Lung microvascular endothelial cell (primary cell): Measurements from ENCODE around the gene TBATA. TPM values are rescaled to one million over a fixed set of nuclear protein-coding genes. Genes with fewer than 3 reads are reported as not detected.

ENCODE experiments used
- DNase-seq, 2 donors: peaks; one replicate each; pipeline versions ENCODE4 v3.0.0 to v3.0.0-alpha.2; 2010; ENCODE audit warnings: low read depth in 2 of 2
- total RNA-seq: library from RNA; depleted of rRNA; stranded (reverse); fragments of >200 nt; gene quantifications from 2 replicates; pipeline ENCODE4 v1.2.1, GENCODE V29; 2014

Gene TBATA
- total RNA-seq, 1 donor from 2014 or later, result not detected

GRCh38 chr10:70762441-70763175 lies 22.6 kb downstream of the TBATA start:
- DNase-seq, result no peak

- DNase-seq, result no peak
Observed at GRCh38 chr10:70761727-70762350, 23.3 kb downstream of the TBATA start.

- peak; percentile 7 to 9 for DNase-seq
Observed at GRCh38 chr10:70761031-70761601, 24.1 kb downstream of the TBATA start.

- no peak for DNase-seq
Observed at GRCh38 chr10:70760271-70760787, 24.8 kb downstream of the TBATA start.

- no peak for DNase-seq
Observed at GRCh38 chr10:70759781-70760180, 25.4 kb downstream of the TBATA start.

DNA sequence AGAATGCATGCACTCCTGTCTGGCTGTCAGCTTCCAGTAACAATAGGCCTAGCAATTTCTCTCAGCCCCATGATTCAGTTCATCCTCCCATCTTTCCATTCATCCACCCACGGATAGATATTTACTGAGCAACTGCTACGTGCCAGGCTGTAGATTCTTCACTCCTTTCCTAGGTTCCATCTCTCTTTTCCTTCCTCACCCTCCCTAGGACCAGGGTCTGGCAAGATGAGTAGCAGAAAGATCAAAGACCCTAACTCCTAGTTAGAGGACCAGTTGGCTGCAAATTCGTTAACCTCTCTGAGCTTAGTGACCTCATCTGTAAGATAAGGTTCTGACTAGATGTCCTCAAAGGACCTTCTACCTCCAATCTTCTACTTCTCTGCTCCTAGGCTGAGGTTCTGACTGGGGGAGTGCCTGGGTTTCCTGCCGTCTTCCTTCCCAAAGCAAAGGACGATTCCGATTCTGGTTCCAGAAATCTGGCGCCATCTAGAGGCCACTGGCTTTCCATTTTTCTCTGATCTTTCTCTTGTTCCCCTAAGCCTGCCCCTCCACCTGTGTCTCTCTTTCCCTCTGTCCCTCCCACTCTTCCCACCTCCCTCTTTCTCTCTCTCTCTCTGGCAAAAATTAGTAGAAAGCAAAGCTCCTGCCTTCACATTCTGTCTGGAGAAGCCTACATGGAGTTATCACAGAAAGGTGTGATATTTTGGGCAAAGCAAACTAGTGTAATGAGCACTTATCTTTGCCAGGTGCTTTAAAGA lies 26.2 kb downstream of the TBATA start:
- DNase-seq, result peak; percentile 64 to 71

- DNase-seq, result no peak
Observed at GRCh38 chr10:70757856-70758255, 27.3 kb downstream of the TBATA start.

DNA sequence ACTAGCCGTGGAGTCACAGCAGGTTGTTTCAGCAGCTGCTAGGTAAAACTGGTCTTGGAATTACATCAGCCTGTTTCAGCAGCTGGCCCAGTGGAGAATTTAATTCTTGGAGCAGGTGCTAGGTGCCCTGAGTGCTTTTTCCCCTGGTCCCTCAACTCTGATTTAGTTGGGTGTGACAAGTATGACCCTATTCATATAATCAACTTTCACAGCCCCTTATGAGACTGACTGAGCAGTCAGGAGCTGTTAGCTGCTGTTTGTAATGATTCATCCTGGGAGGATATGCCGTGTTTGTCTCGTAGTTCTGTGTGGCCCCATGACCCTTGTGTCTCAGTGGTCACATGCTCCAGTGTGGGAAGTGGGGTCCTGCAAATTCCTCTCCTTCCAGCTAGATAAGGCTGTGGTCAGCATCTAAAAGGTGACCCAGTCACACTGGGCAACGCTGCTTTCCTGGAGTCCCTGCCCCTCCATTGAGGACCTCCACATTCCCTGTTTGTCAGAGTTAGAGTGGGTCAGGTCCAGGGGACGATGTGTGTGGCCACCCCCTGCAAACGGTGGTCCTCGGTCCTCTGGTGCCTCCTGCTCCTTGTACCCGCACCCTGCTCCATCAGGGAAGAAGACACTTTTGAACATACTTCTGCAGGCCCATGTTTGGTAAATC lies 28.3 kb downstream of the TBATA start:
- DNase-seq, result peak; percentile 8 to 66

DNA sequence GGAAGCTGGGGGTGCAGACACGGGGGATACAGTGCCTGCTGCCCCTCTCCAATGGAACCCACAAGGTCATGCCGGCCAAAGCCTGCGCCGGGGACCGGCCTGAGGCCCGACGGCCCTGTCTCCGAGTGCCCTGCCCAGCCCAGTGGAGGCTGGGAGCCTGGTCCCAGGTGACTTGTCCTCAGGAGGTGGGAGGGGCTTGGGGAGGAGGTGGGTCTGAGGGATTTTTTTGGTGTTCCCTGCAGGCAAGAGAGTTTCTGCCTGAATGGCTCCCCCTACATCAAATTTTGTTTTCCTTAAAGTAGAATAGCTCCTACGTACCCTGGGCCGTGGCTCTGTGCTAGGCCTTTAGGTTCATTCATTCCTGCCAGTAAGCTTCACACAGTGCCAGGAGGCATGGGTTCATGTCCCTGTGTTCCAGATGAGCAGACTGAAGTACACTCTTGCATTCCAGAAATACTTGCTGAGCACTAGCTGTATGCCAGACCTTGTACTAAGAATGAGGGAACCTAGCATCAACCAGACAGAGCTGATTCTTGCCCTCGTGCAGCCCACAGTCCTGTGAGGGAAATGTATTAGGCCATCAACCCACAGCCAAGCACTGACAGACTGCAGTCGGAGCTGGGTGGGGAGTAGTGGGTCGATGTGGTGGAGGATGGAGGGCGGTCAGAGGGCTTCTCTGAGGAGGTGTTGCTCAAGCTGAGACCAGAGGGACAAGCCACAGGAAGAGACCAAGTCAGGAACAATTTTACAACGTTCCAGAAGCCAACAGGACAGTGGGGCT lies 31.1 kb downstream of the TBATA start:
- no peak for DNase-seq

GRCh38 chr10:70753026-70753663 lies 32.0 kb downstream of the TBATA start:
- DNase-seq, result no peak

GRCh38 chr10:70752571-70752970 lies 32.6 kb downstream of the TBATA start:
- no peak for DNase-seq

DNA sequence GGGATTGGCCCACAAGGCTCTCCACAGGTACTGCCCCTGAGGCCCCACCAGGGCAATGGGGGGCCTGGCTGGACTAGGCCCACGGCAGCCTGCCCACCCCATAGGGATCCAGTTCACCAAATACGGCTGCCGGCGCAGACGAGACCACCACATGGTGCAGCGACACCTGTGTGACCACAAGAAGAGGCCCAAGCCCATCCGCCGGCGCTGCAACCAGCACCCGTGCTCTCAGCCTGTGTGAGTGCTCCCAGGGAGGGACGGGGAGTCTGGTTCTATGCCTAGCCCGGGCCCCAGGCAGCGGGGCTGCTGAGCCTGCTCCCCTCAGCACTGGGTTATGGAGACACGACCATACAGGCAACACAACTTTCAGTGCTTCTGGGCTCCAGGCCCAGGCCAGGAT lies 33.2 kb downstream of the TBATA start:
- DNase-seq, result no peak

DNA sequence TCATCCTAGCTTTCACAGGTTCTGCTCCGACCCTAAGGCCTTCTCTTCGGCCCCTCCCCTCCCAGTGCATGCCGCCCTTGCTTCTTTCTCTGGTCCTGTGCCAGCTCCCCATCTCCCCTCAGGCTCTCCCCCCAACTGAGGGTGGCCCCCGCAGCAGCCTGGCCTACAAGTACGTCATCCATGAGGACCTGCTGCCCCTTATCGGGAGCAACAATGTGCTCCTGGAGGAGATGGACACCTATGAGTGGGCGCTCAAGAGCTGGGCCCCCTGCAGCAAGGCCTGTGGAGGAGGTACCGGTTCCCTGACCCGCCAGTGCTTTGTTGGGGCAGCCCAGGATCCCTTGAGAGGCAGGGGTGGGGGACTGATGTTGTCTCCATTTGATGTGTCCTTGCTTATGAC lies 33.8 kb downstream of the TBATA start:
- DNase-seq, result no peak

GRCh38 chr10:70750156-70750703 lies 34.9 kb downstream of the TBATA start:
- DNase-seq, result no peak

DNA sequence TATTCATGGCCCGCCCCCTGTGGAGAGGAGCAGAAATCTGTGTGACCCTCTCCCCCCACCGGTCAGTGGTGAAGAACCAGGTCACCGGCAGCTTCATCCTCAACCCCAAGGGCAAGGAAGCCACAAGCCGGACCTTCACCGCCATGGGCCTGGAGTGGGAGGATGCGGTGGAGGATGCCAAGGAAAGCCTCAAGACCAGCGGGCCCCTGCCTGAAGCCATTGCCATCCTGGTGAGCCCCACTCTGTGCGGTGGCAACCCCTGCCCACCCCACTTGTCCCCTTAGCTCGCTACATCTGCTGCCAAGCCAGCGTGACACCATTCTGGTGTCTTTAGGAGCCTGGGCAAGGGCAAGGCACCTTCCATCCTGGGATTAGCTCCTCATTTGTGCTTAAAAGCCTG lies 35.4 kb downstream of the TBATA start:
- no peak for DNase-seq

DNA sequence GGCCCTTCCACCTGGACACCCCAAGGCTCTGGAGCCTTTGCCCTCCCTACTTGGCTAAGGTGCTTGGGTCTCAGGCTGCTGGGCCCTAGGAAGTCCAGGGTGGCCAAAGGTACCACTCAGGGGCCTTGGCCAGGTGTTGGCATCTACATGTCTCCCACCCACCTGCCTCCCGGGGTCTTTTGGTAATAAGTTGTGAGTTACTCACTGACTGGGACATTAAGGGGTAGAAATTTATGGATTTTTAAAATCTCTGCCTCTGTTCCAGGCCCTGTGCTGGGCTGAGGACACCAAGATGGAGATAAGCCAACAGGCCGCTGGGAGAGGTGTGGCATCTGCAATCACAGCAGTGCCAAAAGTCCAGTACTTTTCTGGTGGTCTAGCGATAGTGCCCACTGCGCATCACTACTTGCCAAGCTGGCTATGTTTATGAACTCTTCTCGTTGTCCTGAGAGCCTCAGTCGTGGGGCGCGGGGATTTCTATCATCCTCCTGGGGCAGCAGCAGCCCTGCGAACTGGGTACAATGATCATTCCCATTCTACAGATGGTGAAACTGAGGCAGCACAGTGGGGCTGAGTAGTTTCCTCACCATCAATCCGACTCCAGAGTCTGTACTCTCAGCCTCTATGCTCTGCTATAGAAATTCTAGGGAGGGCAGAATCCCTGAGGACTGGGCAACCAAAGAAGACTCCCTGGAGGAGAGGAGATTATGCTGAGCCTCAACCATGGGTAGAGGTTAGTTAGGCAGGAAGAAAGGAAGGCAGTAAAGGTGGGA lies 36.2 kb downstream of the TBATA start:
- no peak for DNase-seq

DNA sequence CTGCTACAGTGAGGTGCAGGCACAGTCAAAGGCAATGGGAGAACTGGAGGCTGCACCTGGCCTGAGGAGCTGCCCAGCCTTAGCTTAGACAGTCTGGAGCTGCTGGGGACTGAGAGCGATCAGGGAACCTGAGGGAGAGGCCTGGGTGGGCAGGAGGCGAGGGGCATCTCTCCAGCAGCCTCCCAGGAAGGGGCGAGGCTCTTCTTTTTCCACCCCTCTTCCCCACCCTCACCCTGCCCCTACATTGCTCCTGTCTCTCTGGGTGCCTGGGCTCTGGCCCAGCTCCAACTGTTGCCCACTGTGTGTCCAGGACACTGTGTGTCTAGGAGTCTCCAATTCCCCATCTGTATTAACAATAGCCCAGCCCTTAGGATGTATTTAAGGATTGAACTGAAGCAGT lies 36.9 kb downstream of the TBATA start:
- DNase-seq, result no peak

DNA sequence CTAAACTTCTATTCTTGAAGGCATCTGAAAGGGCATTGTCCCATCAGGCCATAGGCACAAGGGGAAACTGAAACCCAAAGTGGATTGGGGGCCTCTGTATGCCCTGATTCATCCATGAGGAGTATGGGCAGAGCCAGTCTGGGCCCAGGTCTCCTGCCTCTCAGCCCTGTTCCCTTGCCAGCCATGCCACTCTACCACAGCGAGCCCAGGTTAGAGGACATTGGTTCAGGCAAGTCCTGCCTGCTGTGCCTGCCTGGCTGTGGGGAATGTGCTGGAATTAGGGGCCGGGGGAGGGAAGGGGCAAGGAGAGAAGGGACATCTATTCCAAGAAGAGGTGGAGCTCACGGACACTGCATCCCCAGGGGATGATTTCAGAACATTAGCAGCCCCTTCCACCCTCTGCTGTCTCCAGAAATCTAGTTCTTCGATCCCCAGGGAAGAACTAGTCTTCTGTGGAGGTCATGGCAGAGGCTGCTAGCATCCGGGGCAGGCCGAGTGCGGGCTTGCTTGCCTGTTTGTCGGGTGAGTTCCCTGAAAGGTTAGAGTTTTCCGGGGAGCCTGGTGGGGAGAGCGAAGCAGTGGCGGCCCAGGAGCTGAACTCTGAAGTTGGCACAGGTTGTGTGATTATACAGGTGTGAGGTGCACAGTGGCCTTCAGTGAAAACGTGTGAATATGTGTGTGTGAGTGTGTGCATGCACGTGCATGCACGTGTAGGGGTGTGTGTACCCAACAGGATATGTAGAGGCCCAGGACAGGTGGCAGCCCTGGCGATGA lies 37.8 kb downstream of the TBATA start:
- no peak for DNase-seq
